Activated CD4-positive, alpha-beta T cell treated with anti-CD3 and anti-CD28 coated beads, Interleukin-2, Interleukin-6, amounts not matched to agents 100 ng/mL and 50 ng/mL, durations not matched to agents 16 hours and 8 hours (primary cell): ENCODE measurements around the gene WDR77.

Source experiments
- DNase-seq: peaks from one replicate; pipeline ENCODE4 v3.0.0-alpha.2; 2020

The WDR77 gene

GRCh38 chr1:111448918-111449702, at the start of gene WDR77, which contains the start of gene ATP5PB:
Gene WDR77 (minus strand): TSS chr1:111449256. CDS start chr1:111449169, 87 bp downstream.
Gene ATP5PB (plus strand): TSS chr1:111449464. CDS start chr1:111449542, 78 bp downstream.
- DNase-seq = peak; percentile 98

DNA sequence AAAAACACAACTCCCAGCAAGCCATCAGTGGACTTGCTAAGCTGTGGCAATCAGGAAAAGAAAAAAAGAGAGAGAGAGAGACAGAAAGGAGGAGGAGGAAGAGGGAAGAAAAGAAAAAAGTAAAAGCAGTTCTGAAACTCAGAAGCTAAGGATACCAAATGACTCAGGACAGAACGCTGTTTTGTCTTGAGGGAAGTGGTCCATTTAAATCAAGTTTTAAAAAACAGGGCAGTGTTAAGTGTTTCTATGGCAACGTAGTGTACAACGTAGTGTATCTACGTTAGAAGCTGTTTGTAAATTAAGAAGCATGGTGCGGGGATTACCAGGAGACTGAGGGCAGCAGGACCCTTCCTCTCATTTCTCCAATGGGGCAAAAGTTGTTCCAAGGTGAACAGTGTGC, 48.5 kb upstream of the WDR77 start:
- DNase-seq = peak; percentile 29

- DNase-seq = peak; percentile 51
These were observed 47.3 kb upstream of the WDR77 start for GRCh38 chr1:111496398-111496797.

DNA sequence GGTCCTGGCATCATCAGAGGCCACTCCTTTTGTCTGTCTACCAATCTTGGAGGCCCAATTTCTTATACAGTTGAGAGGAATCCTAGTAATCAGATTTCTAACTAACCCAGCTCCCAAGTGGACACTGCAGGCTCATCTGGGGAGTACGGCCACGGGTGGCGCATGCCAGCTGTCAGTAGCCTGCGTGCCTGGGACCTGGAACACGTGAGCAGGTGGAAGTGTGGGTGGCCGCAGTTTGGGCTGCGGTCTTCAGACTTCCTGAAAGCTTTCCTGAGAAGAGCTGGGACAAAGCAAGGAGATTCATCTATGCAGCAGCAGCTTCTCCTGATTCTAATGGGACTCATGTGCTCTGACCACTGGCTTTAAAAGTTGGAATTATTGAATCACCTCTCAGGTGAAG, 42.0 kb upstream of the WDR77 start:
- no peak for DNase-seq

DNA sequence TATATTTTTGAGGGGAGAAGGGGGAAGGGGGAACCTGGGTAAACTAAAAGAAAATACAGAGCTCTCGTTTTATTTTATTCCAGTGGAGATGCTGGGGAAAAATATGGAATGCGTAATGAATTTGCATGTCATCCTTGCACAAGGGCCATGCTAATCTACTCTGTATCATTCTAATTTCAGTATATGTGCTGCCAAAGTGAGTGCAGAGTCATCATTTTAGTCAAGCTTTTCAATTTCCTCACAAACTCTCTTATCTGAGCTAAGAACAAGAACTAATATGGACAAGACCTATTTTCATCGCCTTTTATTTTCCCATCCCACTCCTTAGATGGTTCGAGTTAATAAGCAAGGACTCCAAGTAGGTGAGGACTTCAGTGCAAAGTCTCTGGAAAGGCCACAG, 41.2 kb upstream of the WDR77 start:
- no peak for DNase-seq

DNA sequence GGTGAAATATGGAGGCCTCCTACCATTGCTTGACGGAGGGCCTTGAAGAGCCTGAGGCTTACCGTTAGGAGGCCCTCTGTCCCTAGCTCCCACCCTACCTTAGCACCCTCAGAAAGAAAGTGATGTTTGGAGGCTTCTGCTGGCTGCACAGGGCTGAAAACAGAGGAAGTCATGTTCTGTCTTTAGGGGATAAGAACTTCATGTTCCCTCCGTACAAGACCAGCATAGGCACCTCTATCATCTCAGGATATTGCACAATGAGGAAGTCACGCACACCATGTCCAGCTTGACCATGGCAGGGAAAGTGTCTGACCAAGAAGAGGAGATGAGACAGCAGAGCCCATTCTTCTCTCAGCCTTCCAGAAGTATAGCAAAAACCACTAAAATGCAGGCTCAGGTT, 40.5 kb upstream of the WDR77 start:
- no peak for DNase-seq

DNA sequence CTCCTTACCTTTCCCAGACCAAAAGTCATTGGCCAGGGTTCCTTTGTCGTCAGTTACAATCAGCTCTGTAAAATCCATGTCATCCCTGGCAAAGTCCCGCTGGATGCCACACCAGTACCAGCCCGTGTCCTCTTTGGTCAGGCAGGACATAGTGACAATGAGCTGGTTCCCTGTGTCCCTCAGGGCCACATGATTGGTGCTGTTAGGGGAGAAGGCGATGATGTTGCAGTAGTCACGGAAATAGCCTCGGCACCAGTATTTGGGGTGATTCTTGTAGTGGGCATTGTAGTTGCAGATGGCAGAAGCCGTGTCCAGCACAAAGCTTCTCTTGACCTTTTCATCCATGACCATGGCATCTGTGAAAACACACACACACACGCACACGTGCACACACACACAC, 39.6 kb upstream of the WDR77 start:
- DNase-seq = no peak

- no peak for DNase-seq
These were observed 38.1 kb upstream of the WDR77 start for GRCh38 chr1:111487133-111487532.

- DNase-seq = no peak
These were observed 37.4 kb upstream of the WDR77 start for GRCh38 chr1:111486431-111486830.

- no peak for DNase-seq
These were observed 35.5 kb upstream of the WDR77 start for GRCh38 chr1:111484391-111485026.

- no peak for DNase-seq
These were observed 34.8 kb upstream of the WDR77 start for GRCh38 chr1:111483876-111484275.

- DNase-seq = no peak
These were observed 34.1 kb upstream of the WDR77 start for GRCh38 chr1:111483166-111483565.

GRCh38 chr1:111481387-111482221, 32.5 kb upstream of the WDR77 start:
- peak; percentile 62 for DNase-seq

GRCh38 chr1:111480674-111481073, 31.6 kb upstream of the WDR77 start:
- DNase-seq = no peak

- peak; percentile 62 for DNase-seq
These were observed 27.8 kb upstream of the WDR77 start for GRCh38 chr1:111476761-111477309.

DNA sequence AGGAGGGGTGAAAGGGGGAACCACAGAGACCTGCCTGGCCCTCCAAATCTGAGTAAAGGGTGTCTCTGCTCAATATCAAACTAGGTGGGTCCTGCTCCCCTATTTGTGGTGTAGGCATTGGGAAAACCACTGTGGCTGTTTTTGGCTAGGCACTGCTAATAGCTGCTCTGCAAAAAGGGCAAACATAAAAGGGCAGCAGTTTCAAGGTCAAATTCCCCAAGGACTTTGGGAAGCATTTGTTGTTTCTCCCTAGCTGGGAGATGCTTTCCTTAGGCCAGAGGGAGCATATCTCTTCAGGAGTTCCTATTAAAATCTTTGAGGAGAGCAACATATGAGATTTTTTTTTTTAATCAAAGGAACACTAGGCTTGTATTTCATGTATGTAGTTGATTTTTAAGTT, 27.2 kb upstream of the WDR77 start:
- DNase-seq = no peak

DNA sequence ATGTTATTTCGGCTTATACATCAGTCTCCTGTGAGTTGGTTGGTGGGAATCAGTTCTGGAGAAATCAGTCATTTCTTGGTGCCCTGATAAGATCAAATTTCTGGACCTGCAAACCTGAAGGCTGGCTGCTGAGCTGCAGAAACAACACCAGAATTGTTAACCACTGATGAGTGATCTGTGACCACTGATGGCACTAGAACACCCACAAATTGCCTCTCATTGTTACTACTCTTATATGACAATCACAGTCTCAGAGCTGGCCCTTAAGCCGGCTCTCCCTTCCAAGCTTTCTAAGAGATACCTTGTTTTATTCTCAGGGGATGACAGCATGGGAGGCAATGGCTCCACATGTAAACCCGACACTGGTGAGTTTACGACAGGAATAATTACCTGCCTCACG, 26.6 kb upstream of the WDR77 start:
- DNase-seq = peak; percentile 89

- DNase-seq = no peak
These were observed 25.5 kb upstream of the WDR77 start for GRCh38 chr1:111474521-111474920.

GRCh38 chr1:111474106-111474505, 25.1 kb upstream of the WDR77 start:
- no peak for DNase-seq

DNA sequence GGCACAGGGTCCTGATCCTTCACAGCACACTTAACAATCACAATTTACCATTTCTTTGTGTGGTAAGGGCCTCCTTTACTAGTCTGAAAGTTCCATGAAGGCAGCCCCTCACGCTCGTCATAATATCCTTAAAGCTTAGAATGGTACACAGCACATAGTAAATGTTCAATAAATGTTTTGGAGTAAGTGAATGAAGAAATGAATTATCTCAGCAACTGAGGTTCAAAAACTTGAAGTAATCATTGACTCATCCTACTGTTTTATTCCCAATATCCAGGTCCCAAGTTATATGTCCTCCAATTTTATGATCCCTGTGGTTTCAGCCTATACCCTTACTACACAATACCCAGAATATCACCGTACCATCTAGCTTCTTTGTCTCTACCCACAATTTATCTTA, 22.5 kb upstream of the WDR77 start:
- no peak for DNase-seq

- DNase-seq = peak; percentile 81
These were observed 22.0 kb upstream of the WDR77 start for GRCh38 chr1:111471012-111471411.

DNA sequence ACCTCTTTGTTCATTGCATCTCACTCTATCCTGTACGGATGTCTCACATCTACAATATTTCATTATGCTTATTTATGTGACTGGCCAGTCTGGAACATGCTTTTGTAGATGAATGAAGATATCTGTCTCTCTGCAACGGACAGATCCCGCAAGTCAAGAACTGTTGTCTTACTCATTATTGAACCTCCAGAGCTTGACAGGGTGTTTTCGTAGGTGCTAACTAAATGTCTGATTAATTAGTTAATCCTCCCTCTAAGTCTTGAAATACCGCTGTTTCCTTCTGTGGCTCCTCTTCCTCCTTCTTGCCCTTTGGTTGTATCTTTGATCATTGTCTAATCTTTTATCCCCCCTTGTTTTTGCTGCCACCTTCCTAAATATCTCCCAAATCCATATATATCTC, 21.5 kb upstream of the WDR77 start:
- no peak for DNase-seq

DNA sequence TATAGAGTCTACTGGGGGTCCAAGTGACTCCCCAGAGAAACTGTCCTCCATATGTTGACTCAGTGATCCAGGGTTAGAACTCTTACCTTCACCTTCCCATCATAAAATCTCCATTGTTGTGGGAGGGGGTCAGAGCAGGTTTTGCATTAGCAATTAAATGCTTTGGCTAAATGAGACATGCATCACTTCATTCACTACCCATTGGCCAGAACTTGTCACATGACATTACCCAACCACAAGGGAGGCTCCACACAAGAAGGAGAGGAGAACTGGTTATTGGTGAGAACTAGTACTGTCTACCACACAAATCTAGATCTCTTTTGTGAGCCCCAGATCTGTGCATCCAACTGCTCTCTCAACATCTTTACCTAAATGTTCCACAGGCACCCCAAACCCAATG, 20.5 kb upstream of the WDR77 start:
- DNase-seq = no peak
